Naive thymus-derived CD4-positive, alpha-beta T cell (primary cell): ENCODE results near the gene AGL. TPM values are rescaled to one million over a fixed set of nuclear protein-coding genes. Genes with fewer than 3 reads are reported as not detected.

Source experiments
- polyA plus RNA-seq, 2 donors: library from polyadenylated mRNA; unstranded; fragments of 300-500 nt; fragmentation: Illumina TruSeq; gene quantifications; one replicate each; pipeline ENCODE4 v1.2.3, GENCODE V29; 2021
- total RNA-seq, 6 experiments: library from RNA in 5 of 6; stranded (reverse) in 5 of 6; gene quantifications; 1 replicate in 5 of 6; 2 replicates in 1 of 6; pipeline ENCODE4 v1.2.3 and lab custom pipeline; 2021 to 2026

The AGL gene
- total and polyA plus RNA-seq, 7 experiments from 2014 or later = 10.8 to 20.1 (median 12.5) TPM

Other genes with a start within 250 kb of the AGL start
- gene PALMD, start 204.2 kb upstream of the AGL start, total RNA-seq = not detected
- gene PALMD, start 204.2 kb upstream of the AGL start, polyA plus RNA-seq = not detected
- 1 to 10 TPM in 1 of 5 experiments, under 1 TPM in 4; 0.22 to 1.4 (median 0.63) TPM for gene FRRS1, start 83.7 kb upstream of the AGL start, total RNA-seq
- gene FRRS1, start 83.7 kb upstream of the AGL start, polyA plus RNA-seq = under 1 TPM in 1 of 2 donors, not detected in 1; 0.10 TPM
- gene SLC35A3, start 119.6 kb downstream of the AGL start, total RNA-seq = 10 to 100 TPM; 21.1 to 31.6 (median 27.3) TPM
- 10 to 100 TPM; 13.9 to 15.0 TPM for gene SLC35A3, start 119.6 kb downstream of the AGL start, polyA plus RNA-seq